Raji (cell line): ENCODE results near the gene ETV3.

ENCODE experiments used
- POLR2A ChIP-seq: IDR thresholded peaks from 2 replicates; pipeline ENCODE4 v1.6.1; 2011; ENCODE audit warnings: low read depth, low read length, control low read depth; ENCODE audit not compliant: insufficient read depth

ETV3 gene

GRCh38 chr1:157091668-157092273, 46.4 kb downstream of the ETV3 start:
- TF ChIP-seq POLR2A, result no peak

GRCh38 chr1:157091186-157091585, 47.0 kb downstream of the ETV3 start:
- no peak for TF ChIP-seq POLR2A

- no peak for TF ChIP-seq POLR2A
Measured at GRCh38 chr1:157090771-157091170, 47.4 kb downstream of the ETV3 start.

- TF ChIP-seq POLR2A, result no peak
Measured at GRCh38 chr1:157090196-157090647, 48.0 kb downstream of the ETV3 start.

GRCh38 chr1:157089789-157090188, 48.4 kb downstream of the ETV3 start:
- TF ChIP-seq POLR2A, result no peak

GRCh38 chr1:157088607-157089006, 49.6 kb downstream of the ETV3 start:
- TF ChIP-seq POLR2A, result no peak

- no peak for TF ChIP-seq POLR2A
Measured at GRCh38 chr1:157087030-157087429, 51.2 kb downstream of the ETV3 start.

GRCh38 chr1:157086299-157086698, 51.9 kb downstream of the ETV3 start:
- TF ChIP-seq POLR2A, result no peak

- no peak for TF ChIP-seq POLR2A
Measured at GRCh38 chr1:157085421-157085820, 52.8 kb downstream of the ETV3 start.

- no peak for TF ChIP-seq POLR2A
Measured at GRCh38 chr1:157084720-157085119, 53.5 kb downstream of the ETV3 start.

GRCh38 chr1:157081707-157082106, 56.5 kb downstream of the ETV3 start:
- no peak for TF ChIP-seq POLR2A

GRCh38 chr1:157080714-157081113, 57.5 kb downstream of the ETV3 start:
- TF ChIP-seq POLR2A, result no peak

GRCh38 chr1:157077394-157077793, 60.8 kb downstream of the ETV3 start:
- TF ChIP-seq POLR2A, result no peak

- TF ChIP-seq POLR2A, result no peak
Measured at GRCh38 chr1:157073944-157074685, 64.1 kb downstream of the ETV3 start.
